Measurements from ENCODE around the gene TFR2.

Gene TFR2

GRCh38 chr7:100629117-100629716 is 12.1 kb downstream of the TFR2 start:
- Histone ChIP-seq H3K27ac (ENCODE audit: low read depth, low read length, poor library complexity, severe bottlenecking) (no peak overlapping the region), H3K9me3 (ENCODE audit: low read length) (no peaks in the 10 kb centered on the region), H3K4me2 (ENCODE audit: low read length) (peak overlapping the region; percentile 45; the same call in 1 of the 2 replicates), H3K4me1 (ENCODE audit: insufficient read depth, low read length, severe bottlenecking) (peaks cover 36% of the 10 kb centered on the region), H3K9ac (ENCODE audit: low read length) (peak overlapping the region; percentile 21; the same call in 1 of the 2 replicates), H3K4me3 (ENCODE audit: low read depth, low read length, poor library complexity, severe bottlenecking) (peak overlapping the region; percentile 15), H3K79me2 (ENCODE audit: insufficient read depth, low read length) (no peaks in the 10 kb centered on the region), H3K36me3 (ENCODE audit: insufficient read depth, low read length) (no peaks in the 10 kb centered on the region), H3K27me3 (ENCODE audit: insufficient read depth, low read length) (no peaks in the 10 kb centered on the region), H3K9me2 (ENCODE audit: low read depth, low read length) (no peaks in the 10 kb centered on the region), H3F3A (ENCODE audit: insufficient read depth, low read length) (no peaks in the 10 kb centered on the region), H4K20me1 (ENCODE audit: insufficient read depth, low read length) (no peaks in the 10 kb centered on the region), H2AFZ (ENCODE audit: low read length) (no peak overlapping the region)
- peak; percentile 88 for TF ChIP-seq CTCF (IDR thresholded peaks at IDR 0.05; ENCODE audit: low read length)
- no peak for TF ChIP-seq EZH2 (IDR thresholded peaks at IDR 0.05; ENCODE audit: borderline replicate concordance, low read length)

GRCh38 chr7:100627238-100627549 is 14.2 kb downstream of the TFR2 start:
- TF ChIP-seq EZH2 (IDR thresholded peaks at IDR 0.05; ENCODE audit: borderline replicate concordance, low read length), result no peak
- no peak for TF ChIP-seq CTCF (IDR thresholded peaks at IDR 0.05; ENCODE audit: low read length)
- Histone ChIP-seq H3K36me3 (ENCODE audit: insufficient read depth, low read length) (no peaks in the 10 kb centered on the region), H2AFZ (ENCODE audit: low read length) (no peak overlapping the region), H3F3A (ENCODE audit: insufficient read depth, low read length) (no peaks in the 10 kb centered on the region), H3K79me2 (ENCODE audit: insufficient read depth, low read length) (no peaks in the 10 kb centered on the region), H3K27me3 (ENCODE audit: insufficient read depth, low read length) (no peaks in the 10 kb centered on the region), H3K9ac (ENCODE audit: low read length) (peak overlapping the region; percentile 67), H3K27ac (ENCODE audit: low read depth, low read length, poor library complexity, severe bottlenecking) (no peak overlapping the region), H3K4me2 (ENCODE audit: low read length) (peak overlapping the region; percentile 74), H3K4me1 (ENCODE audit: insufficient read depth, low read length, severe bottlenecking) (peaks cover 22% of the 10 kb centered on the region), H3K9me3 (ENCODE audit: low read length) (no peaks in the 10 kb centered on the region), H3K4me3 (ENCODE audit: low read depth, low read length, poor library complexity, severe bottlenecking) (peak overlapping the region; percentile 62), H3K9me2 (ENCODE audit: low read depth, low read length) (no peaks in the 10 kb centered on the region), H4K20me1 (ENCODE audit: insufficient read depth, low read length) (no peaks in the 10 kb centered on the region)

DNA sequence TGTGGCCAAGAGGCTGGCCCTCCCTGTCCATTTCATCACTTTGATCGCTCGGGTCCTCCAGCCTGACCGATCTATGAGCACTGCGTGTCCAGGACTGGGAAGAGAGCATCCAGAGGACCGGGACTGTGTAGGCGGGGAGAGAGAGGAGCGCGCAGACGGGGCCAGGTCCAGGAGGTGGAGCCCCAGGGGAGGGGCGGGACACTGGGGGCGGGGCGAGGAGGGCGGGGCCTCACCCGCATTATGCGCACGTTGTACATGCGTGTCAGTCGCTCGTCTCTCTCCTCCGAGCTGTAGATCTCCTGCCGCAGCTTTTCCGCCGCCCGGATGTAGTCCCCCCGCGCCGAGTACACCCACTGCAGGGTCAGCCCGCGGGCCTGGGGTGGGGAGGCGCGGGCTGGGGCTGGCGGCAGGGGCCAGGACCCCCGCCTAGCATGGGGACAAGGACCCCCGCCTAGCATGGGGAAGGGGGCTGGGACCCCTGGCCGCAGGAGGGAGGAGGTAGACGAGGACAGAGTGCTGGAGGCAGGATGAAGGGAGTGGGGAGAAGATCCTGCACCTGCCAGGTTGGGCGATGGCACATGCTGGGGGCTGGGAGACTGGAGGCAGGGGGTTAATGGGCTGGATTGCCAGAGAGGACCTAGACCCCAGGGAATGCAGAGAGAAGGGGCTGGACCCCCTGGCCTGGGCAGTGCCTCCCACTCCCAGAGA is 14.7 kb downstream of the TFR2 start:
- TF ChIP-seq CTCF (IDR thresholded peaks at IDR 0.05; ENCODE audit: low read length) (no peak), EZH2 (IDR thresholded peaks at IDR 0.05; ENCODE audit: borderline replicate concordance, low read length) (no peak)
- Histone ChIP-seq H3F3A (ENCODE audit: insufficient read depth, low read length) (no peaks in the 10 kb centered on the region), H2AFZ (ENCODE audit: low read length) (no peak overlapping the region), H3K4me1 (ENCODE audit: insufficient read depth, low read length, severe bottlenecking) (peaks cover 22% of the 10 kb centered on the region), H3K9me2 (ENCODE audit: low read depth, low read length) (no peaks in the 10 kb centered on the region), H3K27me3 (ENCODE audit: insufficient read depth, low read length) (no peaks in the 10 kb centered on the region), H3K9me3 (ENCODE audit: low read length) (no peaks in the 10 kb centered on the region), H3K27ac (ENCODE audit: low read depth, low read length, poor library complexity, severe bottlenecking) (no peak overlapping the region), H3K79me2 (ENCODE audit: insufficient read depth, low read length) (no peaks in the 10 kb centered on the region), H3K4me3 (ENCODE audit: low read depth, low read length, poor library complexity, severe bottlenecking) (peak overlapping the region; percentile 62), H3K9ac (ENCODE audit: low read length) (peak overlapping the region; percentile 67), H4K20me1 (ENCODE audit: insufficient read depth, low read length) (no peaks in the 10 kb centered on the region), H3K4me2 (ENCODE audit: low read length) (peak overlapping the region; percentile 74), H3K36me3 (ENCODE audit: insufficient read depth, low read length) (no peaks in the 10 kb centered on the region)

Data from OCI-LY1 (cell line).